ENCODE data around the gene RRM2. TPM values are rescaled to one million over a fixed set of nuclear protein-coding genes. Genes with fewer than 3 reads are reported as not detected.
"Not testable (repeated sequence)": the region's sequence is repeated elsewhere in the genome, so short reads cannot be mapped to it uniquely, and the experiment has no call there.

Gene RRM2
- polyA plus RNA-seq, 2 donors = 14.8 to 43.2 TPM

DNA sequence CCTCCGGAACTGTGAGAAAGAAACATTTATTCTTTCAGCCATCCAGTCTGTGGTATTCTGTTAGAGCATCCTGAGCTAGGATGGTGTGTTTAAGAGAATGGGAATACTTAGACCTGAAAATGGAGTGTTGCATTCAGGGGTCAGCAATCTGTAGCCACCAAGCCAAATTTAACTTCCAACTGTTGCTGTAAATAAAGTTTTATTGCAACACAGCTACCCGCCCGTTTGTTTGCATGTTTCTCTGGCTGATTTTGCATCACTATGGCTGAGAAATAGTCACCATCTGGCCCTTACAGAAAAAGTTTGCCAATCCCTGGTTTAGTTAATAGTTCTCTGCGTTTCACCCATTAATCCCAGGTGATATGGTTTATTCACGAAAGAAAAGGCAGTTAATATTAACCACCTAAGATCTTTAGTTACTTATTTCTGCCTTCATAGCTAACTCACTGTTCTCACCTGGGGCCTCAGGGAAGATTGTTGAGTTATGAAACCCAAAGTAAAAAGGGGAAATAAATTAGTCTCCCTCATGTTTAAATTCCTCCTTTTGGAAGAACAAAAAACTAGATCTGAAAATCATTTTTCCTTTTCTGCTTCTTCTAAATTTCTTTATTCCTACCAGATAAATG lies 32.9 kb upstream of the RRM2 start:
- WGBS, 2 donors = 46 to 61% methylated on average over 5 of the region's 5 CpGs
- Histone ChIP-seq H3K27me3 (ENCODE audit: control insufficient read depth in 1 of 2, insufficient read depth in 2 of 2, low read length in 2 of 2) (peaks cover 0 to 2% of the 10 kb centered on the region in 2 donors), H3K4me1 (ENCODE audit: control insufficient read depth in 2 of 2, insufficient read depth in 2 of 2, low read length in 1 of 2) (peaks cover 0 to 10% of the 10 kb centered on the region in 2 donors), H3K27ac (ENCODE audit: low read depth in 2 of 2, low read length in 1 of 2) (no peak overlapping the region), H3K36me3 (ENCODE audit: control insufficient read depth in 2 of 2, insufficient read depth in 2 of 2, low read length in 1 of 2) (no peaks in the 10 kb centered on the region), H3K4me3 (ENCODE audit: low read depth in 1 of 2, low read length in 2 of 2) (no peak overlapping the region), H3K9me3 (ENCODE audit: control insufficient read depth in 2 of 2, insufficient read depth in 1 of 2, low read depth in 1 of 2, low read length in 1 of 2) (peaks cover 0 to 4% of the 10 kb centered on the region in 2 donors)

DNA sequence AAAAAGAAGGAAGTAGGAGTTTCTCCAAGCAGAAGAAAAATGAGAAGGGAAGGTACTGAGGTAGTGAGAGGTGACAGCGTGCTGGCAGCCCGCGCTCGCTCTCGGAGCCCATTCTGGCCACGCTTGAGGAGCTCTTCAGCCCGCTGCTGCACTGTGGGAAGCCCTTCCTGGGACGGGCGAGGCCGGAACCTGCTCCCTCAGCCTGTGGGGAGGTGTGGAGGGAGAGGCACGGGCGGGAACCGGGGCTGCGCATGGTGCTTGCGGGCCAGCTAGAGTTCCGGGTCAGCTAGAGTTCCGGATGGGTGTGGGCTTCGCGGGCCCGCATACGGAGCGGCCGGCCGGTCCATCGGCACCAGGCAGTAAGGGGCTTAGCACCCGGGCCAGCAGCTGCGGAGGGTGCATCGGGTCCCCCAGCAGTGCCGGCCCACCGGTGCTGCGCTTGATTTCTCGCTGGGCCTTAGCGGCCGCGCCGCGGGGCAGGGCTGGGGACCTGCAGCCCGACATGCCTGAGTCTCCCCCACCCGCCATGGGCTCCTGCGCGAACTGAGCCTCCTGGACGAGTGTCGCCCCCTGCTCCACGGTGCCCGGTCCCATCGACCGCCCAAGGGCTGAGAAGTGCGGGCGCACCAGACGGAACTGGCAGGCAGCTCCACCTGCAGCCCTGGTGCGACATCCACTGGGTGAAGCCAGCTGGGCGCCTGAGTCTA lies 31.2 kb upstream of the RRM2 start:
- WGBS, 2 donors = 28 to 34% methylated on average over 47 to 52 of the region's 52 CpGs
- H3K27me3 ChIP-seq (ENCODE audit: control insufficient read depth in 1 of 2, insufficient read depth in 2 of 2, low read length in 2 of 2) = peaks cover 0 to 2% of the 10 kb centered on the region in 2 donors
- no peak overlapping the region for H3K27ac ChIP-seq (ENCODE audit: low read depth in 2 of 2, low read length in 1 of 2)
- peaks cover 0 to 10% of the 10 kb centered on the region in 2 donors for H3K4me1 ChIP-seq (ENCODE audit: control insufficient read depth in 2 of 2, insufficient read depth in 2 of 2, low read length in 1 of 2)
- H3K4me3 ChIP-seq (ENCODE audit: low read depth in 1 of 2, low read length in 2 of 2) = peak overlapping the region in 1 of 2 donors; percentile 13
- H3K9me3 ChIP-seq (ENCODE audit: control insufficient read depth in 2 of 2, insufficient read depth in 1 of 2, low read depth in 1 of 2, low read length in 1 of 2) = peaks cover 0 to 4% of the 10 kb centered on the region in 2 donors
- H3K36me3 ChIP-seq (ENCODE audit: control insufficient read depth in 2 of 2, insufficient read depth in 2 of 2, low read length in 1 of 2) = no peaks in the 10 kb centered on the region

DNA sequence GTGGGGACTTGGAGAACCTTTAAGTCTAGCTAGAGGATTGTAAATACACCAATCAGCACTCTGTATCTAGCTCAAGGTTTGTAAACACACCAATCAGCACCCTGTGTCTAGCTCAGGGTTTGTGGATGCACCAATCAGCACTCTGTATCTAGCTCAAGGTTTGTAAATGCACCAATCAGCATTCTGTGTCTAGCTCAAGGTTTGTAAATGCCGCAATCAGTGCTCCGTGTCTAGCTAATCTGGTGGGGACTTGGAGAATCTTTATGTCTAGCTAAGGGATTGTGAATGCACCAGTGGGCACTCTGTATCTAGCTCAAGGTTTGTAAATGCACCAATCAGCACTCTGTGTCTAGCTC lies 30.7 kb upstream of the RRM2 start:
- not testable (repeated sequence) for H3K9me3 ChIP-seq (ENCODE audit: control insufficient read depth in 2 of 2, insufficient read depth in 1 of 2, low read depth in 1 of 2, low read length in 1 of 2); H3K27me3 ChIP-seq (ENCODE audit: control insufficient read depth in 1 of 2, insufficient read depth in 2 of 2, low read length in 2 of 2); H3K4me3 ChIP-seq (ENCODE audit: low read depth in 1 of 2, low read length in 2 of 2); H3K27ac ChIP-seq (ENCODE audit: low read depth in 2 of 2, low read length in 1 of 2); H3K36me3 ChIP-seq (ENCODE audit: control insufficient read depth in 2 of 2, insufficient read depth in 2 of 2, low read length in 1 of 2)
- peaks cover 0 to 10% of the 10 kb centered on the region in 2 donors for H3K4me1 ChIP-seq (ENCODE audit: control insufficient read depth in 2 of 2, insufficient read depth in 2 of 2, low read length in 1 of 2)
- 93 to 99% methylated on average over 2 of the region's 2 CpGs for WGBS, 2 donors

DNA sequence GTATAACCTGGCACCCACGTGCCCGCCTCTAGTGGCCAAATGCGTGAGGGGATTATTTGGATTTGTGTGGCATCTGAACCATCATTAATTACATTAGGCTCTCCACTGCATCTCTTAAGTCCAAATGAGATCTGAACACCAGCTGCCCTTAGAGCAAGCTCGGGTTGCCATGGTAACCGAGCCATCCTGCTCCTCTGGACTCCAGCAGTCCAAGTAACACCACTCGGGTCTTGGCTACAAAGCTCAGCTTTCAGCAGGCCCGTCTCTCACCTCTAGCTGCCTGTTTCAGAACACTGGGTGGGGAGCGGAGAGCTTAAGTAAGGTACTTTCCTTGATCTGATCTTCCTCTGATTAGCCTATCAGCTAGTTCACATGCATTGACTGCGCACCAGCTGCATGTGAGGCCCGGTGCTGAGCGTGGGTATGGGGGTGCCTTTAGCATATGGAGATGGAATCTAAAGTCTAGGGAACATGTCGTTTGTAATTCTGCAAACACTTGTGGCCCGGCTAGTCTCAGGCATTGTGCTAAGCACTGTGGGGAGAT lies 28.2 kb upstream of the RRM2 start:
- Histone ChIP-seq H3K27me3 (ENCODE audit: control insufficient read depth in 1 of 2, insufficient read depth in 2 of 2, low read length in 2 of 2) (peaks cover 0 to 2% of the 10 kb centered on the region in 2 donors), H3K36me3 (ENCODE audit: control insufficient read depth in 2 of 2, insufficient read depth in 2 of 2, low read length in 1 of 2) (no peaks in the 10 kb centered on the region), H3K27ac (ENCODE audit: low read depth in 2 of 2, low read length in 1 of 2) (no peak overlapping the region), H3K4me1 (ENCODE audit: control insufficient read depth in 2 of 2, insufficient read depth in 2 of 2, low read length in 1 of 2) (peaks cover 0 to 10% of the 10 kb centered on the region in 2 donors), H3K4me3 (ENCODE audit: low read depth in 1 of 2, low read length in 2 of 2) (no peak overlapping the region), H3K9me3 (ENCODE audit: control insufficient read depth in 2 of 2, insufficient read depth in 1 of 2, low read depth in 1 of 2, low read length in 1 of 2) (peaks cover 0 to 4% of the 10 kb centered on the region in 2 donors)
- 72 to 75% methylated on average over 13 of the region's 13 CpGs for WGBS, 2 donors

DNA sequence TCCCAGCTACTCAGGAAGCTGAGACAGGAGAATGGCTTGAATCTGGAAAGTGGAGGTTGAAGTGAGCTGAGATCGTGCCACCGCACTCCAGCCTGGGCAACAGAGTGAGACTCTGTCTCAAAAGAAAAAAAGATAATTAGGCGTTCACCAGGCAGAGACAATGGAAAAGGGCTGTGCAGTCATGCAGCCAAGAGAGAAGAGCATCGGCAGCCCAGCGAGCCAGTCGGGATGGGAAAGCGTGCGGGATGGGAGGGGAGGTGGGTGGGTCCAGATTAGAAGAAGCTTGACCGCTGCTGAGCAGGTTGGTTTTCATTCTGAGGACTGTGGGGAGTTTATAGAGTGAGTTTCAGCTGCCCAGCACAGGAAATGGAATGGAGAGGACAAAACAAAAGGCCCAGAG lies 27.4 kb upstream of the RRM2 start:
- Histone ChIP-seq H3K36me3 (ENCODE audit: control insufficient read depth in 2 of 2, insufficient read depth in 2 of 2, low read length in 1 of 2) (no peaks in the 10 kb centered on the region), H3K4me3 (ENCODE audit: low read depth in 1 of 2, low read length in 2 of 2) (no peak overlapping the region), H3K4me1 (ENCODE audit: control insufficient read depth in 2 of 2, insufficient read depth in 2 of 2, low read length in 1 of 2) (peaks cover 0 to 10% of the 10 kb centered on the region in 2 donors), H3K27ac (ENCODE audit: low read depth in 2 of 2, low read length in 1 of 2) (no peak overlapping the region), H3K9me3 (ENCODE audit: control insufficient read depth in 2 of 2, insufficient read depth in 1 of 2, low read depth in 1 of 2, low read length in 1 of 2) (peaks cover 0 to 4% of the 10 kb centered on the region in 2 donors), H3K27me3 (ENCODE audit: control insufficient read depth in 1 of 2, insufficient read depth in 2 of 2, low read length in 2 of 2) (peaks cover 0 to 2% of the 10 kb centered on the region in 2 donors)
- WGBS, 2 donors = 55 to 78% methylated on average over 9 of the region's 9 CpGs

DNA sequence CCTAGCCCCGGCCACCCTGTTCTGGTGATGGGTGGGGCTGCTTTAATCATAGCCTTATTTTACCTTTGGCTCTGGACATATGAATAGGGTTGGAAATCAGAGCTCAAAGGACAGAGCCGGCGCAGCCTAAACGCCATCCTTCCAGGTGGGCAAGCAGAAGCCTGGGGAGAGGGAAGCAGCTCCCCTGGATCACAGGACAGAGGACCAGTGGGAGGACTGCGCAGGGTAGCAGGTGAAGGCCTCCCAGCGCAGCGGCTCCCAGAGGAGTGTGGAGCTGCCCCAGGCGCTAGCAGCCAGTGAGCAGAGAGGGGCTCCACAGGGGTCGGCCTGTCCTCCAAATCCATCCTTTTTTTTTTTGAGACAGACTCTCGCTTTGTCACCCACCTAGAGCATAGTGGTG lies 25.9 kb upstream of the RRM2 start:
- Histone ChIP-seq H3K27me3 (ENCODE audit: control insufficient read depth in 1 of 2, insufficient read depth in 2 of 2, low read length in 2 of 2) (peaks cover 0 to 2% of the 10 kb centered on the region in 2 donors), H3K4me1 (ENCODE audit: control insufficient read depth in 2 of 2, insufficient read depth in 2 of 2, low read length in 1 of 2) (peaks cover 0 to 4% of the 10 kb centered on the region in 2 donors), H3K36me3 (ENCODE audit: control insufficient read depth in 2 of 2, insufficient read depth in 2 of 2, low read length in 1 of 2) (no peaks in the 10 kb centered on the region), H3K27ac (ENCODE audit: low read depth in 2 of 2, low read length in 1 of 2) (no peak overlapping the region), H3K9me3 (ENCODE audit: control insufficient read depth in 2 of 2, insufficient read depth in 1 of 2, low read depth in 1 of 2, low read length in 1 of 2) (peaks cover 0 to 3% of the 10 kb centered on the region in 2 donors), H3K4me3 (ENCODE audit: low read depth in 1 of 2, low read length in 2 of 2) (no peak overlapping the region)
- 94 to 96% methylated on average over 9 to 10 of the region's 10 CpGs for WGBS, 2 donors

DNA sequence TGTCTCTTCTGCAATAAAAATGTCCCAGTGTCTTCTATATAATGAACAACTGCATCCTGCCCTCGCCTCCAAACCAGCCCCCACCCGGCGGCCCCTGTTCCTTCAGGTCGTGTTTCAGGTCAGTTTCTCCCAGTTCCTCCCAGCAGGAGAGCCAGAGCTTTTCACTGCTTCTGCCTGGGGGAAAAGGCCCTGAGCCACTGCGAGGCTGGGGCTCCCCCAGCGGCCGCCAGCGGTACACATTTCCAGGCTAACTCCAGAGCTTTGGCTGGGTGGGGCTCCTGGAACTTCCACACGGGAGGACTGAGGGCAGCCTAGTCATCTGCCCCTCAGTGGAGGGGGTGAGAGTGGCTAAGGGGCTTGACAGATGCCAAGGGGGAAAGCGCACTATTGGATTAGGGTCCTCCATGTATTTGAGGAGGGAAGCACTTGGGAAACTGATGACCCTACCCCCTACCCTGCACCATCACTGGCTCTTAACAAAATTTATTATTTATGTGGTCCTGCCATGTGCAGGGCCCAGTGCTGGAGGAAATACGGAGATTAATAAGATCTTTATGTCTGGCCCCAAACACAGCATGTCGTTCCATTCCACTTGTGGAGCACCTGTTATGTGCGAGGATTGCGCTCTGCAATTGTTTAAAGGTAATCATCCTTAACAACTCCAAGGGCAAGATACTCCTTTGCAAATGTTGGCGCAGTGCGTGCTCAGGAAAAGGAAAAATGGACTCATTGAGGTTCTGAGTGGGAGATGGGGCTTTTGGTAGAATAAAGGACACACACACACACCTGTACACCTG lies 25.0 kb upstream of the RRM2 start:
- WGBS, 2 donors = 35 to 40% methylated on average over 16 of the region's 16 CpGs

DNA sequence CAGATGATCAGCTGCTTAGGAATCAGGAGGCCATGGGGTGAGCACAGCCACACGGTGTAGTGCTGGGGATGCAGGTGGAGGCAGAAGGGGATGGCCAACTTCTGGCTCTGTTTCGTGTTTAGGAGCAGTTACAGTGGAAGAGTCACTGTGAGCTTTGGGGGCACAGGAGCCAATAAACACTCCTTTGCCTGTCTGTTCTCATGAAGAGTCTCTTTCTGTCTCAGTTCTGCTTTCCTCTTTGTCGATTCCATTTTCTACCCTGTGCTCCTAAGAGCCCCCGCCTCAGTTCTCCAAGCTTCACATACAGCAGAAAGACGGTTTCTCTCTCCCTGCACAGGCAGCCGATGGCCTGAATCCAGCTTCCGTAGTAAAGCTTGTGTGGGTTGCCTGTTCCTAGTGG lies 21.0 kb upstream of the RRM2 start:
- Histone ChIP-seq H3K27me3 (ENCODE audit: control insufficient read depth in 1 of 2, insufficient read depth in 2 of 2, low read length in 2 of 2) (no peaks in the 10 kb centered on the region), H3K4me1 (ENCODE audit: control insufficient read depth in 2 of 2, insufficient read depth in 2 of 2, low read length in 1 of 2) (no peaks in the 10 kb centered on the region), H3K27ac (ENCODE audit: low read depth in 2 of 2, low read length in 1 of 2) (no peak overlapping the region), H3K9me3 (ENCODE audit: control insufficient read depth in 2 of 2, insufficient read depth in 1 of 2, low read depth in 1 of 2, low read length in 1 of 2) (peaks cover 0 to 2% of the 10 kb centered on the region in 2 donors), H3K36me3 (ENCODE audit: control insufficient read depth in 2 of 2, insufficient read depth in 2 of 2, low read length in 1 of 2) (no peaks in the 10 kb centered on the region), H3K4me3 (ENCODE audit: low read depth in 1 of 2, low read length in 2 of 2) (no peak overlapping the region)
- WGBS, 2 donors = 70 to 74% methylated on average over 7 of the region's 7 CpGs

More for the DNA sequence above, 25.0 kb upstream of the RRM2 start:
- peaks cover 0 to 2% of the 10 kb centered on the region in 2 donors for H3K9me3 ChIP-seq (ENCODE audit: control insufficient read depth in 2 of 2, insufficient read depth in 1 of 2, low read depth in 1 of 2, low read length in 1 of 2)
- H3K4me3 ChIP-seq (ENCODE audit: low read depth in 1 of 2, low read length in 2 of 2) = no peak overlapping the region
- peaks cover 0 to 3% of the 10 kb centered on the region in 2 donors for H3K4me1 ChIP-seq (ENCODE audit: control insufficient read depth in 2 of 2, insufficient read depth in 2 of 2, low read length in 1 of 2)
- no peaks in the 10 kb centered on the region for H3K36me3 ChIP-seq (ENCODE audit: control insufficient read depth in 2 of 2, insufficient read depth in 2 of 2, low read length in 1 of 2)
- H3K27ac ChIP-seq (ENCODE audit: low read depth in 2 of 2, low read length in 1 of 2) = no peak overlapping the region
- peaks cover 0 to 2% of the 10 kb centered on the region in 2 donors for H3K27me3 ChIP-seq (ENCODE audit: control insufficient read depth in 1 of 2, insufficient read depth in 2 of 2, low read length in 2 of 2)

DNA sequence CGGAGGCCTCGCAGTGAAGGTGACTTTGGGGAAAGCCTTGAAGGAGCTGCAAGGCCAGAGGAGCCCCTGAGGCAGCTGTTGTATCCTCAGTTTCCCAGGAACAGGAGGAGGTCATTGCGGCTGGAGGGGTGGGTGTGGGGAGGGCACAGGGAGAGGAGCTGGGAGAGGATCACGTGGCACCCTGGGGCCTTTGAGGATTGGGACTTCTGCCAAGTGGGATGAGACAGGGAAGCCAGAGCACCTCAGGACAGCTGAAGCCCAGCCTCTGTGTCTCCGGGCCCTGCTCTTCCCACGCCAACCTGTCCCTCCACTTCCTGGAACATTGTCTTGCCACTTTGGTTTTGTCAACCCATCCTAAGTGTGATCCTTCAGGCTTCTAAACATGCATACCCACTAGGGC lies 19.4 kb upstream of the RRM2 start:
- H3K4me1 ChIP-seq (ENCODE audit: control insufficient read depth in 2 of 2, insufficient read depth in 2 of 2, low read length in 1 of 2) = no peaks in the 10 kb centered on the region
- WGBS, 2 donors = 85 to 88% methylated on average over 6 of the region's 6 CpGs
- H3K36me3 ChIP-seq (ENCODE audit: control insufficient read depth in 2 of 2, insufficient read depth in 2 of 2, low read length in 1 of 2) = no peaks in the 10 kb centered on the region
- H3K27me3 ChIP-seq (ENCODE audit: control insufficient read depth in 1 of 2, insufficient read depth in 2 of 2, low read length in 2 of 2) = no peaks in the 10 kb centered on the region
- no peak overlapping the region for H3K27ac ChIP-seq (ENCODE audit: low read depth in 2 of 2, low read length in 1 of 2)
- H3K4me3 ChIP-seq (ENCODE audit: low read depth in 1 of 2, low read length in 2 of 2) = no peak overlapping the region
- peaks cover 0 to 2% of the 10 kb centered on the region in 2 donors for H3K9me3 ChIP-seq (ENCODE audit: control insufficient read depth in 2 of 2, insufficient read depth in 1 of 2, low read depth in 1 of 2, low read length in 1 of 2)
